Astrocyte of the hippocampus (primary cell): ENCODE results near the gene POTEF.
A peak's percentile ranks its signal among the peaks of the same experiment; 100 is the strongest.
"Not testable (repeated sequence)": the region's sequence is repeated elsewhere in the genome, so short reads cannot be mapped to it uniquely, and the experiment has no call there.

ENCODE experiments used
- DNase-seq: peaks from one replicate; pipeline ENCODE4 v3.0.0; 2011; ENCODE audit warnings: low read depth, low spot score

Gene POTEF

DNA sequence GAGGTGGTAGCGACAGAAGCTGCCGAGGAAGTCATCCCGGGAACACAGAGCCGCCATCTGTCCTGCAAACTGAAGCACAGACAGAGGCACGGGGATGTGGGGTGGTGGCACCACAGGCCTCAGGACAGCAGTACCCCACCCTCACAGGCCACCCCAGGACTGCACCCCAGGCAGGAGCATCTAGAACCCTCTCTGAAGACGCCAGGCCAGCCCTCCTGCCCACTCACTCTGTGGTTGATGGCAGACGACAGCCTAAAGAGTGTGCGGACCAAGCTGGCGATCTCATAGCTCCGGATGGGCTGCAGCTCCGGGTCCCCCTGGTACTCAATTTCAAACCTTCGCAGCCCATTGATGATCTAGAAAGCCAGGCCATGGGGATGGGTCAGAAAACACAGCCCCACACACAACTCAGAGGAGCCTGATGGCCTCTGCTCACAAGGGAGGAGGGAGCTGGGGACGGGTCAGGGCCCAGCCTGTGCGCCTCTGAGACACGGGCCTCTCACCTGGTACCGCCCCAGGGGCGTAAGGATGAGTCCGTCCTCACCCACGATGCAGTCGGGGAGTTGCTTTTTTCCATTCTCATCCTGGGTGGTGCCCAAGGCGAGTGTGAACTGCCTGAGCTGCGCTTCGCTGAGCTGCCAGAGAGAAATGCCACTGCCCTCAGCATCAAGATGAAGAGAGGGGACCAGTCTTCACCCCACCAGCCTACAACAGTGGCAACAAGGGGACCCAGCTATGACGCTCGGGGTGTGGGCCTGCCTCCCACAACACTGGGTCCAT, 24.0 kb upstream of the POTEF start:
- no peak for DNase-seq

DNA sequence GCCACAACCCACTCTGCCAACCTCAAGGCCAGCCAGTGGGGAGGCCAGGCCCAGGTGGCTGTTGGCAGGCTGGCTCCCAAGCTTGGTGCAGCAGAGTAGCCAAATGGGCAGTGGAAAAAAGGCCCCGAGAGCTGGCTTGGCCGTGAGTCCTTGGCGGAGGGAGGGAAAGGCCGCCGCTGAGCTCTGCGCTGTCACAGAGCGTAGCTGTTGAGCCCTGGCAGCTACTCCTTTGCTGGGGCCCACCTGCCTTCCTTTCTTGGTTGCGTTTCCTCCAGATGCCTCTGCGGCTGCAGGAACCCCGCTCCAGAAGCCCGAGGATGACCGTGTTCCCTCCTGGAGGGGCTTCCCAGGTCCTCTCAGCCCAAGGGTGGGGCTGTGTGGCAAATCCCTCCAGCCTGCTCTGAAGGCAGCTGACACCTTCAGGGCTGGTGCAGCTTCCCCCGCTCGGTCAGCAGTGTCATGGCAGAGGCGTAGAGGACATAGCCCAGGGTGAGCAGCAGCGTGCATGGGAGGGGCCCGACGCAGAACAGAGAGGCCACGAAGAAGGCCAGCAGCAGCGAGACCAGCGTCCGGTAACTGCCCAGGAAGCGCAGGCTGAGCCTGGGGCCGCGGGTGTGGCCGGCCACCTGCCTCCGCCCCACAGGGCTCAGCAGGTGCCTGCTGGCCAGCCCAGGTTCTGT, 23.3 kb upstream of the POTEF start:
- DNase-seq, result not testable (repeated sequence)

DNA sequence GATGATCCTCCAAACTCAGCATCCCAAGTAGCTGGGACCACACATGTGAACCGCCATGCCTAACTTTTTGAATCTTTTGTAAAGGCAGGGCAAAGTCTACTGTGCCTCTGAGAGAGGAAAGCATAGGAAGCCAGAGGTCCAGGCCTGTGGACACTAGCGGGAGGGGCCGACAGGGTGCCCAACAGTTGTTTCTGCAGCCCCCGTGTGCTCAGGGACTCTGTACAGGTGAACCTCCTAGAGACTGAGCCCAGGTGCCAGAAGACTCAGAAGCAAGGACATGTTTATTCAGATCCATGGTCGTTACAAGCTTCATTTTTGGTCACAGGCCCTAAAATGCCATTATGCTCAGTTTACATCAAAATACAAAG, 22.1 kb upstream of the POTEF start:
- not testable (repeated sequence) for DNase-seq

DNA sequence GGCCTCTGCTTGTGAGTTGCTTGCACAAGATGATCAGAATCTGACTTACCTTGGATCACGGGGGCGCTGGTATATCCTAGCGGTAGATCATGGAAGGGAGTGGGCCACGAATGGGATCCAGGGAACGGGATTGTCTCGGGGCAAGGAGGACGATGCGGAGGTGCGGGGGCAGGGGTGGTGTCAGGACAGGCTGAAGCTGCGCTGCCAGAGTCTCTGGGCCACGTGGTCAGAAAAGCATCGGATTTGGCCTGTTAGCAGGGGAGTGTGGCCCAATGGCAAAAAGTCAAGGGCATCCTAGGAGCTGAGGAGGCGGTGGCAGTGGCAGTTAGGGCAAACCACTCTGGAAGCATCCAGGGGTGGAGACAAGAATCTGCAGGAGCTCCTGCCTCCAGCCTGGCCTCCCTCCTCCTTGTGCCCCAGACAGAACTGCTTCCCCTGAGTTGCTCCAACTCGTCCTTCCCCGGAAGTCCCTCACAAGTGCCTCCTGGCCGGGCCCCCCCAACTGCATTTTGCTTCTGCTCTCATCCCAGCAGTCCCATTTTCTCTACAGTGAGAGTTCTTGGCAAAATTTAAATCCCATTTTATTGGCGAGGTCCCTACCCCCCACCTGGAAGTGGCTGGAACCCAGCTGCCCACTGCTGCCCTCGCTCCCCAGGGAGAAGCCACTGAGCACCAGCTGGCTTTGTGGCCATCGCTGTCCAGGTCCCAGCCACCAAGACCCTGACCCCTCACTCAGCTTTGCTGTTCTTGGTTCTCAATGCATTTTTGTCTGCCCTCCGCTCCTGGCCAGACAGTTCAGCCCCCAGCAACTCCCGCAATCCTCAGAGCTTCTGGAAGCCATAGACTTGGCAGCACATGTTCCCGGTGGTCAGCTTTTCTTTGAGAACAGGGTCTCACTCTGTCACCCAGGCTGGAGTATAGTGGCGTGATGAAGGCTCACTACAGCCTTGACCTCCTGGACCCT, 21.4 kb upstream of the POTEF start:
- DNase-seq, result no peak

DNA sequence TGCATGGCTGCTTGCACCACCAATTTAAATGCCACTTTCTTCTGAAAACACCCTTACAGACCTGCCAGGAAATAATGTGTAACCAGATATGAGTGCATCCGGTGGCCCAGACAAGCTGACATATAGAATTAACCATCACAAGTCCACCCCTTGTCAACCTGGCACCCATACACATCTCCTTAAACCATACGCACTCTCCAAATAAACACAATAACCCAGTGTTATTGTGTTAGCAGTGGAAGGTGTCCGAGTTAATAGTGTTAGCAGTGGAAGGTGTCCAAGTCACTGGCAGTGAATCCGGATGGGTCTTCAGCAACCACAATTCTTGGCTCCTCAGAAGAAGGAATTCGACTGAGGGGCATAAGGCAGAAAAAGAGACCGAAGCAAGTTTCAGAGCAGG, 19.5 kb upstream of the POTEF start:
- not testable (repeated sequence) for DNase-seq

DNA sequence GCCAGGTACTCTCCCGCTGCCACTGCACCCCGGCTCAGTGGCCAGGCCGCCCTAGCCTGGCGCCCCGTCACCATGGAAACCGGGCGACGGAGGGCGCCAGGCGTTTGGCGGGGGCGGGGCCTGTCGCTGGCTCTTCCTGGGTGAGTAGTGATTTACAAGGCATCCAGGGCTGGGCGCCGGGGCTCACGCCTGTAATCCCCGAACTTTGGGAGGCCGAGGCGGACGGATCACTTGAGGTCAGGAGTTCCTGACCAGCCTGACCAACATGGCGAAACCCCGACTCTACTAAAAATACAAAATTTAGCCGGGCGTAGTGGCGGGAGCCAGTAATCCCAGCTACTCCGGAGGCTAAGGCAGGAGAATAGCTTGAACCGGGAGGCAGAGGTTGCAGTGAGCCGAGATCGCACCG, 16.0 kb upstream of the POTEF start, which contains the start of gene CCDC74B:
Gene CCDC74B (minus strand): TSS at position 107 of the 409 bp plus-strand sequence. CDS start 116 bp downstream, outside the sequence.
- peak; percentile 72 for DNase-seq

DNA sequence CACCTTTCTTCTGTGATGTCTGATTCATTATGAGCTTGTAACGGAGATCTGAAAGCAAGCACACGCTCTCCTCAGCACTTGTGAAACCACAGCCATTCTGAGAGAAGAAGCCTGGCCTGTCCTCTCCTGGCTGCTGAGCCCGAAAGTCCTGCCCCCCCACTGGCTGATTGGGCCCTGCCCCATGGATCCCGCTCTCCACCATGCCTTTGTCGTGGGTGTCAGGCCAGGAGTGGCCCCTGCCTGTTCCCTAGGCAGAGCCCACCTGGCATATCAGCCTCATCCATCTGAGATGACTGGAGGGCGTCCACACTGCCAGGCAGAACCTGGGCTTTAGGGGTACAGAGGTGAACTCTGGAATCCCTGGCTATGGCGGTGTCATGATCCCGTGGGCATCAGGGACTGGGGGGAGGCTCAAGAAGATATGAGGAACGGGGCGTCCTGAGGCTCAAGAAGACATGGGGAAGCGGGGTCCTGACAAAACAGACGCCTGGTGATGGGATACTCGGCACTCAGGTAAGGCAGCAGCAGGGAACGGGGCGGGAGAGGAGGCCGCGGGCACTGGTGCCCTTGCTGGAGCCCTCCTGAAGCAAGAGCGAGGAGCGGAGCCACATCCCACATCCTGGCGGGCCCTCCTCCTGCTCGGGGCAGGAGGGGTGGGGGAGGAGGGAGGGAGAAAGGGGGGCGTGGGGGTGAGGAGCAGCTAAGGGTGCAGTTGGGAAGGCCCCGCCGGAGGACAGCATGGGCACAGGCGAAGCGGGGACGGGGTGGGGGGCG, 14.4 kb upstream of the POTEF start:
- not testable (repeated sequence) for DNase-seq

DNA sequence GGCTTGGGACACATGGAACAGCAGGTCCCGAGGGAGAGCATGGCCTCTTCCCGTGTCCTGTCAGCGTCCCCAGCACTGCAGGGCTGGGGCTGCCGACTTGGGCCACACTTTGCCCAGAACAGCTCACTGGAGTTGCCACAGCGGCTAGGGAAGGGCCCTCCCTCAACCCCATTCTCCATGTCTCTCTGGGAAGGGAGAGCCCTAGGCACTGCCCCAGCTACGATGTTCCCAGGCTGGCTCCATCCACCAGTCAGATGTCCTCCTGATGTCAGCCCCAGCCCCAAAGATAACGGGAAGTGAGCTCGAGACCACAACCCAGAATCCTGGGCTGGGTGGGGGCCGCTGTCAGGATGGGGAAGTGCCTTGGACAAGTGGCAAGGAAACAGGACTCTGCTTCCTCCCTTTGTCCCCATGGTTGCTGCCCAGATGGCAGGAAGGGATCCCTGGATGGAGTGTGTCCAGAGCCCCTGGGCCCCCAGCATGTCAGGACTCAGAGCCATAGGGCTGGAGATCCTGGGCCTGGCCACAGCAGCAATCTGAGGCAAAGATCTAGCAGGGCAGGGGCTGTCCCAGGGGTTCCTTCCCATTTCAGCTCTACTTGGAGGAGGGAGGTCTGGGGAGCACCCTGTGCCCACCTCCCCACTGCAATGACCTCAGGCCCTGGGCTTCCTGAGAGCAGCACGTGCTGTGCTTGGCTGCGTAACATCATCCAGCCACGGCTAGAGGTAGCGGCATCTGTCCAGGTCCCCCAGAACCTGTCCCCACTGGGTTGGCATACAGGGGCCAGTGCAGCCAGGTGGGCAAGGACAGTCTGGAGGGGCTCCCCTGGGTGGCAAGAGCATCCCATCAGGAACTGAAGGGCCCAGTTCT, 13.6 kb upstream of the POTEF start:
- not testable (repeated sequence) for DNase-seq

DNA sequence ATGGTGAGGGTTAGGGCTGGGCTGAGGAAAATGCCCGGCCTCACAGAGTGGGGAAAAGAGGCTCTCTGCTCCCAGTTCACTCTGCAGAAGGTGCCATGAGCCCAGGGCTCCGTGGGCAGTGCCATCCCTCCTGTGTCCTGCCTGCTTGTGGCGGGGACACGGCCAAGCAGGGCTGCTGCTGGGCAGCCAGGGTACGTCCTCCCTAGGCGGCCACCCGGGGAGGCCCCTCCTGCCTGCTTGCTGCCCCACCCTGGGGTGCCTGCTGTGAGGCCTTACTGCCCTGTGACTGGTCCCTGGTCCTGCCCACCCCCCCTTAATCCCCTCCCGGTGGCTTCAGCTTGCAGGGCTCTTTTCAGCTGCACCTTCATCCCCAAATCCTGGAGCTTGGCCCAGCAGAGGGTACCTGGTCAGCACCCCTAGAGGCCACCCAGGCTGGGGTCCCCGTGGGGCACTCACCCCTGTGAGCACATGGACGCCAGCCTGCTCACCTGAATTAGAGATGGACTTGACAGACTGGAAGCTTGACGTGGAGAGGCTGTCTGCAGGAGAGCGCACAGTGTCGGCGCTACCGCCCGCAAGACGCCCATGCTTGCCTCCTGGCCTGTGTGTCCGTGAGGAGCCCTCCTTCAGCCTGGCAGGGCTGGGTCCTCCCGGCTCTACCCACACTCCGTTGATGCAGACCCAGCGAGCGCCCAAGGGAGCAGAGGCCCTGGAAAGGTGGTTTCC, 12.8 kb upstream of the POTEF start:
- not testable (repeated sequence) for DNase-seq

DNA sequence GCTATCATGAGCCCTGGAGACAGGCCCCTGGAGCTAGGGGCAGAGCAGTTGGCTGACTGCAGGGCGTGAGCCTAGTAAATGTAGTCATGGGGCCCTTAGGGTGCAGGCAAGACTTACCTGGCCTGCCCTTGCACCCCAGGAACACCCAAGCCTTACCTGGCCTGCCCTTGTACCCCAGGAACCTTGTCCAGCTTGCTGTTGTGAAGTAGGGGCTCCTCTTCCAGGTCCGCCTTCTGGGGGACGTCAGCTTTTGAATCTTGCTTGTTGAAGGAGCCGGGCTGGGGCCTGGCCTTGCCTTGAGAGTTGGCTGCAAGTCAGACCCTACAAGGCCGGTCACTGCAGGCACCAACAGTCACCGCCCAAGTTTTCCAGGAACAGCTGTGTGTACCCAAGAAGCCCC, 12.0 kb upstream of the POTEF start:
- not testable (repeated sequence) for DNase-seq

DNA sequence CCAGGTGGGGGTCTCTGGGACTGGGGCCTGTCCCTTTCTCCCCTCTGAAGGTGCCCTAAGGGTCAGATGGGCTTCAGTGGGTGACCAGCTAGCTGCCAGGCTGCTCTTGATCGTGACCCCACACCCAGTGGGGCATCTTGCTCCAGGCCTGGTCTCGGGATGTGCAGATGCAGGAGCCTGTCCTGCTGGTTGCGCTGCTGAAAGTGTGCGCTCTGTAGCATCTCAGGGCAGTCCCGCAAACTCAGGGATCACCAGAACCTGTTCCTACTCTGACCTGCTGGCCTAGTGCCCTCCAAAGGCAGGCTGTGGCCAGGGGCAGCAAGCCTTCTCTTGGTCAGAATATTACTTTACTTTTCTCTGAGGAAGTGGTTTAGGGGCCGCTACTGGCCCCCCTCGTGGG, 11.5 kb upstream of the POTEF start:
- not testable (repeated sequence) for DNase-seq

DNA sequence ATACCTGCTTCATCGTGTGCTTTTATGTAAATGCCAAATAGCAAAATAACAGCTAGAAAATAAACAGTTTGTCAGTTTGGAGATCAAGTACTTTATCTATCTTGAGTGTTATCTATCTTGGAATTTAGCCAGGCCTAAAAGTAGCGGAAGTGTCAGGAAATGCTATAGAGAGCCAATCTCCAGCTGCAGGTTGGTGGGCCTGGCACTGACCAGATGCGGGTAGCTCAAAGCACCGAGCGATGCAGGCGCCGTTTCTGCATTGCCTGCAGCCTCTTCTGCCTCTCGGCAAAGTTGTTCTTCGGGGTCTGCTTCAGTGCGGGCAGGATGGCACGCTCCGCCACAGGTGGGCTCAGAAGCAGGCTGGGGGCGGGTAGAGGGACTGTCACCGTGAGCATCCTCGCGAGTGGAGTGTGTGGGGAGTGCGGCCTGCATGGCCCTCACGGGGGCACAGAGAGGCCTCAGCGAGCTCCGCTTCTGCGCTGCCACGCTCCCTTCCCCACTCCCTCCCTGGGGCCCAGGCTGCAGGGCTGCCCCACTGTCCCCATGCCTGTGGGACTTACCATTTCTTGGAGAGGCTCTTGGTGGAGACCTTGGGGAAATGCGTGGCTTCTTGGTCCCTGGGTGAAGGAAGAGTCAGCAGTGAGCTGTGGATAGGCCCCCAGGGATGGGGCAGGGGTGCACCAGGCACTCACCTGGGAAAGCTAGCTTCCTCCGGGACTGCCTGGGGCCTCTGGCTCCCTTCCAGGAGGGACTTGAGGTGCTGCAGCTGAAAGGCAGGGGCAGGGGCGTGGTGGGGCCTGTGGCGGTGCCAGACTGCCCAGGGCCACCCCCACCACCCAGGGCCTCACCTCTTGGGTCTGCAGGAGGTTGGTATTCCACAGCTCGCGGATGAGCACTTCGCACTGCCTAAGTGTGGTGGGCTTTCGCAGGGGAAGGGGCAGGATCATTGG, 10.6 kb upstream of the POTEF start:
- DNase-seq, result not testable (repeated sequence)

DNA sequence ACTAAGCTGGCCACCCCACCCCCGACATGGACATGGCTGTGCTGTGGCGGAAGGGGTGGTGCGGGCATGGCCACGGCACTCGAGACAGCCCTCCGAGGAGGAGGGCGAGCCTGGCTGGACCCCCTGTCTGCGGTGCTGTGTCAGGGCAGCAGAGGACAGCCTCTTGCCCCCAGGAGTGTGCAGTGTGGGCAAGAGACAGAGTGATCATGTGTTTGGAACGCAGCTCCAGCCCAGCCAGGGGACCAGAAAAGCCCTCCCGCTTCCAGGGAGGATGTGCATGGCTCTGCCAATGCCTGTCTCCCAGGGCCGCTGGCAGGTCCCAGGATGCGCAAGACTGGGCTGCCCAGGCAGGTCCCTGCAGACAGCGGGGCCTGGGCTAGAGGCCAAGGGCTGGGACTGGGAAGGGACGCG, 9.8 kb upstream of the POTEF start:
- not testable (repeated sequence) for DNase-seq

DNA sequence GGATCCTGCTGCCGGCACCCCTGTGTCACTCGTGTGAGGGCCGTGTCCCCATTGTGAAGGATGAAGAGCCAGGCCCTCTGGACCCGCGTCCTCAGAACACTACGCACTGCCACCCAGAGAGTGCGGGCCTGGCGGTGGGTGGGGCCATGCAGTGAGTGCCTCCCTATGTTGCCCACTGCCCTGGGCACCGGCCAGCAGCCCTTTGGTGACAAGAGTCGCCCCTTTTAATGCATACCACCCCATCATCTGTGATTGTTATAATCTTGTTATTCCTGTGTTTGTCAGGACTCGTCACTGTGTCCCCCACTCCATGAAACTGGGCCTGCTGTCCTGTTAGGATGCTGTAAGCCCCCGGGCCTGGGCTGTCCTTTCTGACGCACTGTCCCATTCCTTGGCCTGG, 9.3 kb upstream of the POTEF start:
- DNase-seq, result not testable (repeated sequence)

DNA sequence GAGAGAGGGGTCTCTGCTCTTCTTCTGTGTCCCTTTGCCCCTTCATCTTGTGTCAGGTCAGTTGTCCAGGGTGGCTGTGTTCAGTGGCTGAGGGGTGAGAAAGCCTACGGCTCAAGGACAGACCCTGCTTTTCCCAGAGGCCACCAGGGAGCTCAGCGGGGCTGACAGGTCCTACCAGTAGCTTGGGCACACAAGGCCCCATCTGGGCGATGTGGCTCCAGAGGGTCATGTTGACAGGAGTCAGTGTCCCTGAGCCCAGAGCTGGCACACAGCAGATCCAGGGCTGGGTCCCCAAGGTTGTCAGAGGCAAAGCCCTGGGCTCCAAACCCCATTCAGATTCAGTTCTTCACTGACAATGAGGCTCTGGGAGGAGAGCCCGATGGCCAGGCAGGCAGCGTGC, 8.1 kb upstream of the POTEF start:
- DNase-seq, result not testable (repeated sequence)

DNA sequence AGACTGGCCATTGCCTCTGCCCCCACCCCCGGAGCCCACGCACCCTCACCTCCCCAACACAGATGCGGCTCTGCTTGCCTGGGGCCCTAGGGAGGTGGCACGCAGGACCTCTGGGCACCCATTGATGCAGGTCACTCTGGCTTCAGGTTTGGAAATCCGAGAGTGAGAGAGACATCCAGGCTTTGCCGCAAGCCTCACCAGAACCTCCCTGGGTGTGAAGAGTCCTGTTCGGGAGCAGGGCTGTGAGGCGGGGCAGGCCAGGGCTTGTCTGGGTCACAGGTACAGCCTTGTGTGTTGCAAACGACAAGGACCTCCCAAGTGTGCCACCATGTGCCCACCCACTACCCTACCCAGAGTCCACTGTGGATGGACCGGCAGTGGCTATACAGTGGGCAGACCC, 7.5 kb upstream of the POTEF start:
- not testable (repeated sequence) for DNase-seq

DNA sequence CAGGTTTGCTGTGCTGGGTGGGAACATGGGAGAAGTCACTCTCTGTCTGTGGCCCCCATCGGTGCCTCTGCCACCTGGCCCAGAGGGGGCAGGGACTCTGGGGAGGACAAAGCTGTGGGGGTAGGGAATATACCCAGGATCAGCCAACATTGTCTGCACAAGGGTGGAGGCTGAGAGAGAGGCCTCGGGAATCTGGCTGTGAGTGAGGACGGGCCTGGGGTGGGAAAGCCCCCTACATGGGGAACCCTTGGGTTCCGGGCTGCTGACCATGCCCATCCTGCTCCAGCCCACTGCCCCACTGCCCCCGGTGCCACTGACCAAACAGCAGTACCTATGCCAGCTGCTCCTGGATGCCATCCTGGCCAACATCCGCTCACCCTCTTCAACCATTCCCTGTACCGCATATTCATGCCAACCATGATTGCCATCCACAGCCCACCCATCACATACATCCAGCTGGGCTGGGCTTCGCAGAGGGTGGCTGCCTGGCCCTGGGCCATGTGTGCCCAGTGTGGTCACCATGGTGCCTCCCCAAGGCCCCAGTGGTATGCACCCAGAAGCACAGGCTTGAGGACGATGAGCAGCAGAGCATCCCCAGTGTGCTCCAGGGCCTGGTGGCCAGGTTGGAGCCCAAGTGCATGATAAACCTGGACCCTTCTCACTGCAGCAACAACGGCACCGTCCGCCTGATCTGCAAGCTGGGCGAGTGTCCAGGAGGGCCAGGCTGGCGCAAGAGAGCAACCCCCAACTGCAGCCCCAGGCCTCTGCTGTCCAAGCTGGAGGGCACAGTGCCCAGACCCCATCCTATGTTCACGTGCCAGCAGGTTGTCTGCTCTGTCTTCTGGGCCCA, 6.9 kb upstream of the POTEF start:
- DNase-seq, result no peak
